ENCODE measurements around the gene KCND1. TPM values are rescaled to one million over a fixed set of nuclear protein-coding genes. Genes with fewer than 3 reads are reported as not detected.

KCND1 gene
- total and polyA plus RNA-seq, 10 of the 15 experiments (the other 5 are each of a cell fraction or from before 2014, with no cell fraction given) = 0.02 to 1.0 (median 0.39) TPM

DNA sequence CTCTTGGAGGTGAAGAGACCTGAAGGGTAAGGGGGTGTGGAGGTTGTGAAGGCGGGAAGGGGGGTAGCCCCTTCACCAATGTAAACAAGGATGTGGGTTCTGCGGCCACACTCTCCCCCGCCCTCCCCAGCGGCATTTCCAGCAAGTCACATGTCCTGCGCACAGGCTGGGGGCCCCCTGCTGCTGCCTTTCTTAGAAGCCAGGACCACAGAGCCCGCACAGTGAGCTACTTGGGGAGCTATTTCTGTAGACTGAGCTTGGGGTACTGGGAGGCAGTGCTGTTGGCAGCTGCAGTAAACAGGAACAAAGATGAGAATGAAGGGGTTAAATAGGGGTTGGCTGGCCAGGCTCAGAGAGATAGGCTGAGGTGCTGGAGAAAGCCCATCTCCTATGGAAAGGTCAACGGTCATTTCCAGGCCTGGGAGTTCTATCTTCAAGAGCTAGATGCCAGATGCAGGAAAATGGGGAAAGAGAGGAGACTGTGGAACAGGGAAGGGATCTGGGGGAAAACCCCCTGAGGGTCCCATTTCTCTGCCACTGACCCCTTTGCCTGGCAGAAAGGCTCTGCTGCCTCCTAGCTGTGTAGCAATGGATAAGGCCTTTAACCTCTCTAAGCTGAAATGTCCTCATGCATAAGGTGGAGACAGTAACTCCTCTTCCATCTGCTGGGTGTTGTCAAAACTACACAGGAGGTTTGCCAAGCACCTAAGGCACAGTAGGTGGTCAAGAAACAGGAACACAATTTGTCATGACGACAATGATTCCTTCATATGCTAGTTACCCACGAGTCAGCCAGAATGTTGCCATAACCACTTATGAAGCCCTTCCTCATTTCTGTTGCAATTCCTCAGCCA lies 34.4 kb downstream of the KCND1 start (continued):
- peak; percentile 91 for TF ChIP-seq KLF5 (IDR thresholded peaks at IDR 0.05; ENCODE audit: partially characterized antibody)
- no peak for TF ChIP-seq MYC (IDR thresholded peaks at IDR 0.05; ENCODE audit: insufficient read depth, insufficient read length, insufficient replicate concordance, low read length, severe bottlenecking)
- TF ChIP-seq, protein P1, sequence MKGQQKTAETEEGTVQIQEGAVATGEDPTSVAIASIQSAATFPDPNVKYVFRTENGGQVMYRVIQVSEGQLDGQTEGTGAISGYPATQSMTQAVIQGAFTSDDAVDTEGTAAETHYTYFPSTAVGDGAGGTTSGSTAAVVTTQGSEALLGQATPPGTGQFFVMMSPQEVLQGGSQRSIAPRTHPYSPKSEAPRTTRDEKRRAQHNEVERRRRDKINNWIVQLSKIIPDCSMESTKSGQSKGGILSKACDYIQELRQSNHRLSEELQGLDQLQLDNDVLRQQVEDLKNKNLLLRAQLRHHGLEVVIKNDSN (IDR thresholded peaks at IDR 0.05; ENCODE audit: borderline replicate concordance, extremely low read length, insufficient read depth, low read depth, low read length) = peak; percentile 80
- no peak for TF ChIP-seq ESRRA (IDR thresholded peaks at IDR 0.05; ENCODE audit: low read length)
- TF ChIP-seq, protein P2, sequence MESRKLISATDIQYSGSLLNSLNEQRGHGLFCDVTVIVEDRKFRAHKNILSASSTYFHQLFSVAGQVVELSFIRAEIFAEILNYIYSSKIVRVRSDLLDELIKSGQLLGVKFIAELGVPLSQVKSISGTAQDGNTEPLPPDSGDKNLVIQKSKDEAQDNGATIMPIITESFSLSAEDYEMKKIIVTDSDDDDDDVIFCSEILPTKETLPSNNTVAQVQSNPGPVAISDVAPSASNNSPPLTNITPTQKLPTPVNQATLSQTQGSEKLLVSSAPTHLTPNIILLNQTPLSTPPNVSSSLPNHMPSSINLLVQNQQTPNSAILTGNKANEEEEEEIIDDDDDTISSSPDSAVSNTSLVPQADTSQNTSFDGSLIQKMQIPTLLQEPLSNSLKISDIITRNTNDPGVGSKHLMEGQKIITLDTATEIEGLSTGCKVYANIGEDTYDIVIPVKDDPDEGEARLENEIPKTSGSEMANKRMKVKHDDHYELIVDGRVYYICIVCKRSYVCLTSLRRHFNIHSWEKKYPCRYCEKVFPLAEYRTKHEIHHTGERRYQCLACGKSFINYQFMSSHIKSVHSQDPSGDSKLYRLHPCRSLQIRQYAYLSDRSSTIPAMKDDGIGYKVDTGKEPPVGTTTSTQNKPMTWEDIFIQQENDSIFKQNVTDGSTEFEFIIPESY (IDR thresholded peaks at IDR 0.05) = no peak
- TF ChIP-seq HCFC1 (IDR thresholded peaks at IDR 0.05; ENCODE audit: low read length) = no peak; the same call in 1 of the 2 replicates
- TF ChIP-seq CBX5 (IDR thresholded peaks at IDR 0.05; ENCODE audit: low read depth) = 0 out of 2 replicates have a peak, but pooled peaks have one; percentile 54
- TF ChIP-seq, protein P3, sequence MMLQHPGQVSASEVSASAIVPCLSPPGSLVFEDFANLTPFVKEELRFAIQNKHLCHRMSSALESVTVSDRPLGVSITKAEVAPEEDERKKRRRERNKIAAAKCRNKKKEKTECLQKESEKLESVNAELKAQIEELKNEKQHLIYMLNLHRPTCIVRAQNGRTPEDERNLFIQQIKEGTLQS (IDR thresholded peaks at IDR 0.05; ENCODE audit: borderline replicate concordance, extremely low read depth, low read depth, low read length) = 0 out of 2 replicates have a peak, but pooled peaks have one; percentile 39
- peak; percentile 100 for TF ChIP-seq STAT3 (IDR thresholded peaks at IDR 0.05; ENCODE audit: low read depth, low read length)
- TF ChIP-seq, protein P4, sequence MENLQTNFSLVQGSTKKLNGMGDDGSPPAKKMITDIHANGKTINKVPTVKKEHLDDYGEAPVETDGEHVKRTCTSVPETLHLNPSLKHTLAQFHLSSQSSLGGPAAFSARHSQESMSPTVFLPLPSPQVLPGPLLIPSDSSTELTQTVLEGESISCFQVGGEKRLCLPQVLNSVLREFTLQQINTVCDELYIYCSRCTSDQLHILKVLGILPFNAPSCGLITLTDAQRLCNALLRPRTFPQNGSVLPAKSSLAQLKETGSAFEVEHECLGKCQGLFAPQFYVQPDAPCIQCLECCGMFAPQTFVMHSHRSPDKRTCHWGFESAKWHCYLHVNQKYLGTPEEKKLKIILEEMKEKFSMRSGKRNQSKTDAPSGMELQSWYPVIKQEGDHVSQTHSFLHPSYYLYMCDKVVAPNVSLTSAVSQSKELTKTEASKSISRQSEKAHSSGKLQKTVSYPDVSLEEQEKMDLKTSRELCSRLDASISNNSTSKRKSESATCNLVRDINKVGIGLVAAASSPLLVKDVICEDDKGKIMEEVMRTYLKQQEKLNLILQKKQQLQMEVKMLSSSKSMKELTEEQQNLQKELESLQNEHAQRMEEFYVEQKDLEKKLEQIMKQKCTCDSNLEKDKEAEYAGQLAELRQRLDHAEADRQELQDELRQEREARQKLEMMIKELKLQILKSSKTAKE (IDR thresholded peaks at IDR 0.05; ENCODE audit: low read depth, poor library complexity, severe bottlenecking) = peak; percentile 85
- peak; percentile 50; the same call in 1 of the 2 replicates for TF ChIP-seq MXI1 (IDR thresholded peaks at IDR 0.05; ENCODE audit: low read depth, low read length)
- peak; percentile 90 for TF ChIP-seq TCF12 (IDR thresholded peaks at IDR 0.05; ENCODE audit: low read depth, low read length)
- no peak for TF ChIP-seq CBX3 (IDR thresholded peaks at IDR 0.05; ENCODE audit: borderline replicate concordance, low read depth)
- TF ChIP-seq, protein P5, sequence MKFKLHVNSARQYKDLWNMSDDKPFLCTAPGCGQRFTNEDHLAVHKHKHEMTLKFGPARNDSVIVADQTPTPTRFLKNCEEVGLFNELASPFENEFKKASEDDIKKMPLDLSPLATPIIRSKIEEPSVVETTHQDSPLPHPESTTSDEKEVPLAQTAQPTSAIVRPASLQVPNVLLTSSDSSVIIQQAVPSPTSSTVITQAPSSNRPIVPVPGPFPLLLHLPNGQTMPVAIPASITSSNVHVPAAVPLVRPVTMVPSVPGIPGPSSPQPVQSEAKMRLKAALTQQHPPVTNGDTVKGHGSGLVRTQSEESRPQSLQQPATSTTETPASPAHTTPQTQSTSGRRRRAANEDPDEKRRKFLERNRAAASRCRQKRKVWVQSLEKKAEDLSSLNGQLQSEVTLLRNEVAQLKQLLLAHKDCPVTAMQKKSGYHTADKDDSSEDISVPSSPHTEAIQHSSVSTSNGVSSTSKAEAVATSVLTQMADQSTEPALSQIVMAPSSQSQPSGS (IDR thresholded peaks at IDR 0.05; ENCODE audit: low read length) = peak; percentile 75
- TF ChIP-seq YY1 (IDR thresholded peaks at IDR 0.05; ENCODE audit: low read depth, low read length) = peak; percentile 40; the same call in 1 of the 2 replicates
- TF ChIP-seq POLR2AphosphoS2 (IDR thresholded peaks at IDR 0.05; ENCODE audit: low read depth, low read length) = peak; percentile 82
- no peak for TF ChIP-seq YBX1 (IDR thresholded peaks at IDR 0.05)
- peak in 1 of 2 experiments; percentile 63; a peak in 2 of 3 replicates for TF ChIP-seq EGR1 (IDR thresholded peaks at IDR 0.05; ENCODE audit: borderline replicate concordance in 1 of 2, low read depth in 2 of 2, low read length in 2 of 2)
- no peak for TF ChIP-seq EZH2 (IDR thresholded peaks at IDR 0.05; ENCODE audit: borderline replicate concordance, control insufficient read depth, low read depth, low read length)
- TF ChIP-seq TCF3 (IDR thresholded peaks at IDR 0.05; ENCODE audit: borderline replicate concordance, insufficient read depth, low read depth, low read length) = peak; percentile 80
- TF ChIP-seq PML (IDR thresholded peaks at IDR 0.05; ENCODE audit: low read length) = no peak

Data from GM12878 (cell line).